Measurements from ENCODE around the gene PRMT5.

- TF ChIP-seq RAD21 (IDR thresholded peaks at IDR 0.05; ENCODE audit: low read depth), result no peak
- TF ChIP-seq EP300 (IDR thresholded peaks at IDR 0.05; ENCODE audit: borderline replicate concordance), result no peak
- no peak for TF ChIP-seq MAX (IDR thresholded peaks at IDR 0.05)
- 0 out of 2 replicates have a peak, but pooled peaks have one; percentile 15 for TF ChIP-seq REST (IDR thresholded peaks at IDR 0.05; ENCODE audit: low read depth)
- no peak for TF ChIP-seq FOXM1 (IDR thresholded peaks at IDR 0.05; ENCODE audit: borderline replicate concordance, low read depth)
- no peak for TF ChIP-seq TEAD4 (IDR thresholded peaks at IDR 0.05)
Measured at GRCh38 chr14:22875003-22875747, 54.0 kb downstream of the PRMT5 start.
